Loucy (cell line): ENCODE results near the gene LIN37.

ENCODE experiments used
- H2AFZ ChIP-seq: fragments of 200-600 bp; sonication (generic); 2 replicates; pipeline ENCODE4 v1.6.0; 2016; ENCODE audit warnings: antibody characterized with exemption, mild to moderate bottlenecking, low read length, moderate library complexity
- H3F3A ChIP-seq: fragments of 200-600 bp; 2 replicates; pipeline ENCODE4 v1.6.0; 2016; ENCODE audit warnings: antibody characterized with exemption, low read depth, mild to moderate bottlenecking
- H3K27me3 ChIP-seq: fragments of 200-600 bp; sonication (generic); 2 replicates; pipeline ENCODE4 v1.6.1; 2014; ENCODE audit warnings: low read length, mild to moderate bottlenecking; ENCODE audit not compliant: insufficient read depth, poor library complexity, severe bottlenecking
- H3K36me3 ChIP-seq: fragments of 200-600 bp; sonication (generic); 2 replicates; pipeline ENCODE4 v1.6.1; 2016; ENCODE audit warnings: low read length; ENCODE audit not compliant: insufficient read depth
- H3K4me1 ChIP-seq: fragments of 200-600 bp; sonication (generic); 2 replicates; pipeline ENCODE4 v1.5.1; 2014; ENCODE audit warnings: low read length, mild to moderate bottlenecking; ENCODE audit not compliant: insufficient read depth, poor library complexity, severe bottlenecking
- H3K4me2 ChIP-seq: fragments of 200-600 bp; sonication (generic); 2 replicates; pipeline ENCODE4 v1.6.0; 2014; ENCODE audit warnings: antibody characterized with exemption, low read length, low read depth, mild to moderate bottlenecking; ENCODE audit not compliant: poor library complexity, severe bottlenecking
- H3K4me3 ChIP-seq: fragments of 200-600 bp; sonication (generic); 2 replicates; pipeline ENCODE4 v1.5.1; 2014; ENCODE audit warnings: low read length, mild to moderate bottlenecking, mixed read lengths; ENCODE audit not compliant: poor library complexity, severe bottlenecking
- H3K79me2 ChIP-seq: fragments of 200-600 bp; sonication (generic); 2 replicates; pipeline ENCODE4 v1.6.1; 2014; ENCODE audit warnings: low read length; ENCODE audit not compliant: insufficient read depth
- H3K9ac ChIP-seq: fragments of 200-600 bp; sonication (generic); 2 replicates; pipeline ENCODE4 v1.6.0; 2014; ENCODE audit warnings: mild to moderate bottlenecking, low read depth, low read length, moderate library complexity; ENCODE audit not compliant: poor library complexity, severe bottlenecking
- H3K9me2 ChIP-seq: fragments of 200-600 bp; sonication (generic); replicated peaks from 2 replicates; pipeline ENCODE4 v1.6.1; 2016; ENCODE audit warnings: low read depth, low read length, mixed read lengths
- H3K9me3 ChIP-seq: fragments of 200-600 bp; sonication (generic); 2 replicates; pipeline ENCODE4 v1.6.1; 2014; ENCODE audit warnings: mild to moderate bottlenecking, antibody characterized with exemption, low read length, low read depth; ENCODE audit not compliant: insufficient read depth
- H4K20me1 ChIP-seq: fragments of 200-600 bp; sonication (generic); 2 replicates; pipeline ENCODE4 v1.6.0; 2014; ENCODE audit warnings: antibody characterized with exemption, low read length, mild to moderate bottlenecking; ENCODE audit not compliant: insufficient read depth, poor library complexity, severe bottlenecking
- EZH2phosphoT487 ChIP-seq: fragments of 200-600 bp; IDR thresholded peaks from 2 replicates; pipeline ENCODE4 v1.6.1; 2018; ENCODE audit warnings: antibody characterized with exemption, mild to moderate bottlenecking, moderate library complexity, borderline replicate concordance
- TF ChIP-seq, protein P1 (sequence below): fragments of 200-600 bp; sonication (generic); conservative IDR thresholded peaks from 2 replicates; pipeline ENCODE4 v1.5.1; 2014; ENCODE audit warnings: mild to moderate bottlenecking, antibody characterized with exemption, low read length

LIN37 gene

DNA sequence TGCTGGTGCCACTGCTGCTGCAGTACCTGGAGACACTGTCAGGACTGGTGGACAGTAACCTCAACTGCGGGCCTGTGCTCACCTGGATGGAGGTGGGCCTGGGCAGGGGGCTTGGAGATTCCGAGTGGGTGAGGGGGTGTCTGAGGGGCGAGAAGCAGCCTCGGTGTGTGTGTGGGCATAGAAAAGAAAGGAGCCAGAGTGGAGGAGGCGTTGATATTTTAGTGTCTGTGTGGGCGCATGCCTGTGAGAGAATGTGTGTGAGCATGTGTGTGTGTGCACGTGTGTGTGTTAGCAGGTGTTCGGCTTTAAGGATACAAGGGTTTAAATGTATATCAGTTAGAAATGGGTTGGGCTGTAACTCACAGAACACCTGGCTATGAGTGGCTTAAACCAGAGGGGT lies 30.7 kb downstream of the LIN37 start:
- Histone ChIP-seq H3K36me3 (peaks cover 22% of the 10 kb centered on the region; the same call in 1 of the 2 replicates), H3K9me2 (no peaks in the 10 kb centered on the region), H3K27me3 (no peaks in the 10 kb centered on the region), H3K4me1 (peaks cover 28% of the 10 kb centered on the region), H3F3A (no peaks in the 10 kb centered on the region), H3K9ac (peak overlapping the region; percentile 4), H3K4me2 (peak overlapping the region; percentile 95), H3K4me3 (no peak overlapping the region), H3K9me3 (no peaks in the 10 kb centered on the region), H3K79me2 (peaks cover 39% of the 10 kb centered on the region), H4K20me1 (peaks cover 11% of the 10 kb centered on the region), H2AFZ (no peak overlapping the region)
- no peak for TF ChIP-seq EZH2phosphoT487
- TF ChIP-seq, protein P1, sequence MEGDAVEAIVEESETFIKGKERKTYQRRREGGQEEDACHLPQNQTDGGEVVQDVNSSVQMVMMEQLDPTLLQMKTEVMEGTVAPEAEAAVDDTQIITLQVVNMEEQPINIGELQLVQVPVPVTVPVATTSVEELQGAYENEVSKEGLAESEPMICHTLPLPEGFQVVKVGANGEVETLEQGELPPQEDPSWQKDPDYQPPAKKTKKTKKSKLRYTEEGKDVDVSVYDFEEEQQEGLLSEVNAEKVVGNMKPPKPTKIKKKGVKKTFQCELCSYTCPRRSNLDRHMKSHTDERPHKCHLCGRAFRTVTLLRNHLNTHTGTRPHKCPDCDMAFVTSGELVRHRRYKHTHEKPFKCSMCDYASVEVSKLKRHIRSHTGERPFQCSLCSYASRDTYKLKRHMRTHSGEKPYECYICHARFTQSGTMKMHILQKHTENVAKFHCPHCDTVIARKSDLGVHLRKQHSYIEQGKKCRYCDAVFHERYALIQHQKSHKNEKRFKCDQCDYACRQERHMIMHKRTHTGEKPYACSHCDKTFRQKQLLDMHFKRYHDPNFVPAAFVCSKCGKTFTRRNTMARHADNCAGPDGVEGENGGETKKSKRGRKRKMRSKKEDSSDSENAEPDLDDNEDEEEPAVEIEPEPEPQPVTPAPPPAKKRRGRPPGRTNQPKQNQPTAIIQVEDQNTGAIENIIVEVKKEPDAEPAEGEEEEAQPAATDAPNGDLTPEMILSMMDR, result no peak

DNA sequence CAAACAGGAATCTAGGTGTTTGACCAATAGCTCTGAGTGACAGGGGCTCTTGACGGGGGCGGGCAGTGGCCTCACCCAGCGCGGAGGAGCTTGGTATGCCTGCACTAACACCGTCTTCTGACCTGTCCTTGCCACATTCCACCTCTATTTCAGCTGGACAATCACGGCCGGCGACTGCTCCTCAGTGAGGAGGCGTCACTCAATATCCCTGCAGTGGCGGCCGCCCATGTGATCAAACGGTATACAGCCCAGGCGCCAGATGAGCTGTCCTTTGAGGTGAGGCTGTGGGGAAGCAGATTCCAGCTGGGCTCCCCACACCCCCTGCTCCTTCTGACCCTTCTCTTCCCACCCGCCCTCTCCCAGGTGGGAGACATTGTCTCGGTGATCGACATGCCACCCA lies 31.7 kb downstream of the LIN37 start:
- no peak overlapping the region for H3K4me3 ChIP-seq
- peaks cover 22% of the 10 kb centered on the region; the same call in 1 of the 2 replicates for H3K36me3 ChIP-seq
- H3K4me1 ChIP-seq, result peaks cover 23% of the 10 kb centered on the region
- H4K20me1 ChIP-seq, result peaks cover 11% of the 10 kb centered on the region
- H3K9me3 ChIP-seq, result no peaks in the 10 kb centered on the region
- no peaks in the 10 kb centered on the region for H3K27me3 ChIP-seq
- TF ChIP-seq EZH2phosphoT487, result no peak
- TF ChIP-seq, protein P1, result no peak
- no peak overlapping the region for H2AFZ ChIP-seq
- no peaks in the 10 kb centered on the region for H3K9me2 ChIP-seq
- no peak overlapping the region for H3K4me2 ChIP-seq
- peaks cover 39% of the 10 kb centered on the region for H3K79me2 ChIP-seq
- H3K9ac ChIP-seq, result no peak overlapping the region
- H3F3A ChIP-seq, result no peaks in the 10 kb centered on the region

DNA sequence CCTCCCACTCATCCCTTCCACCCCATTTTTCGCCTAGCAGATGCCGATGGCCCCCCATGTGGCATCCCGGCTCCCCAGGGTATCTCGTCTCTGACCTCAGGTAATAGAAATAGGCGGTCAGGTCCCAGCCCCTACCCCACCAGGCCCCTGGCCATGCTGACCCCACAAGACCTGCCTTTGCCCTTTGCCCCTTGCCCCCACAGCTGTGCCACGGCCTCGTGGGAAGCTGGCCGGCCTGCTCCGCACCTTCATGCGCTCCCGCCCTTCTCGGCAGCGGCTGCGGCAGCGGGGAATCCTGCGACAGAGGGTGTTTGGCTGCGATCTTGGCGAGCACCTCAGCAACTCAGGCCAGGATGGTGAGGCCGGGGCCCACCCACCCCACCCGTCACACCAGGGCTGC lies 32.3 kb downstream of the LIN37 start:
- Histone ChIP-seq H3K9me2 (no peaks in the 10 kb centered on the region), H2AFZ (no peak overlapping the region), H3K9me3 (no peaks in the 10 kb centered on the region), H3K79me2 (peaks cover 38% of the 10 kb centered on the region), H3K4me3 (no peak overlapping the region), H3K4me1 (peaks cover 23% of the 10 kb centered on the region), H3K9ac (no peak overlapping the region), H3K27me3 (no peaks in the 10 kb centered on the region), H4K20me1 (peaks cover 11% of the 10 kb centered on the region), H3K36me3 (peaks cover 22% of the 10 kb centered on the region; the same call in 1 of the 2 replicates), H3F3A (no peaks in the 10 kb centered on the region), H3K4me2 (no peak overlapping the region)
- TF ChIP-seq, protein P1, result no peak
- TF ChIP-seq EZH2phosphoT487, result no peak
